NAMALWA (cell line): ENCODE measurements around the gene GPT2.
A peak's percentile ranks its signal among the peaks of the same experiment; 100 is the strongest.

ENCODE experiments used
- DNase-seq: peaks from one replicate; pipeline ENCODE4 v3.0.0-alpha.2; 2015; ENCODE audit warnings: low spot score

The GPT2 gene

GRCh38 chr16:46972429-46973206 is 88.5 kb downstream of the GPT2 start:
- DNase-seq = peak; percentile 64

DNA sequence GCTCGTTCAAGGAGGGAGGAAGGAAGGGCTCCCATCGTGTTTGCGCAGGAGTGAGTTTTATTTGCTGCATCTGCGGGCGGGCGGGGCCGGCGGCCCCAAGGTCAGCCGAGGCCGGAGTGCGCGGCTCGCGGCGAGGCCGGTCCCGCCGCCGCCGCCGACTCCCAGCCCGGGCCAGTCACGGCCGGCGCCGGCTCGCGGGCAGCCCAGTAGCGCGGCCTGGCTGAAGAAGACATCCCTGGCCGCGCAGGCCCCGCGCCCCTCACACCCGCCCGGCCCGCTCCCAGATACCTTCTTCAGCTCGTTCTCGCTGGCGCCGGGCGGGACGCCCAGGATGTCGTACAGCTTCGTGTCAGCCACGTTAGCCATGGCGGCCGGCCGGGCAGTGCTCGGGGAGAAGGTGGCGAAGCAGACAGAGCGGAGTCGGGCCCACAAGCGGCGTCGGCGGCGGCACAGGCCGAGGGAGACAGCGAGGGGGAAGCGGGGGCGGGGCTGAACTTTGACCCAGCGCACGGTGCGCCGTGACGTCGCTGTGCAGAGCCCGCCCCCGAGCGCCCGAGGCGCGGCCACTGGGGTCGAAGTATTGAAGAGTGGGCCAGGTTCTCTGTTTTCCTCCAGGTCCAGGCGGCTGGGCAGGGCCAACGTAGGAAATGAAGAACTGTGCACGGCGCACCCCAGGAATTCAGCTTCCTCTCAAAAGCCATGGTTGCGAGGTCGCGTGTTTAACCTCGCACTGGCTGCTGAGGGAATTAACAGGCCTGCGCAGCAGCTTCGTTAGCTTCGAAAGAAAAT is 89.2 kb downstream of the GPT2 start, which contains the start of gene DNAJA2:
Gene DNAJA2, minus strand, starts transcription at position 468 of the 789 bp plus-strand sequence. Its CDS starts 102 bp downstream, at position 366.
- DNase-seq = peak; percentile 90

DNA sequence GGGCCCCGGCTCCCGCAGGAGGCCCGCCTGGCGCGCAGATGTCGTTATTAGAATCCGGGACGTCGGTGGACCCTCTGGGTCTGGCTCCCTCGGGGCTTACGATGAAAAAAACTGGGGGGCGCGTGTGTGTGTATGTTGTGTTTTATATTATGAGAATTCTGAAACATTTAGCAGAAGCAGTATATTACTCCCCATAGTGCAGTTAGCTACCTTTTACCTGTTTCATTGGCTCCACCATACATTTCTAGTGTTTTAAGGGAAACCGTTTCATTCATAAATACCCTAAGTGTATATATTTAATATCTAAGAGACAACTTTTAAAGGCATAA is 89.8 kb downstream of the GPT2 start:
- DNase-seq = no peak

DNA sequence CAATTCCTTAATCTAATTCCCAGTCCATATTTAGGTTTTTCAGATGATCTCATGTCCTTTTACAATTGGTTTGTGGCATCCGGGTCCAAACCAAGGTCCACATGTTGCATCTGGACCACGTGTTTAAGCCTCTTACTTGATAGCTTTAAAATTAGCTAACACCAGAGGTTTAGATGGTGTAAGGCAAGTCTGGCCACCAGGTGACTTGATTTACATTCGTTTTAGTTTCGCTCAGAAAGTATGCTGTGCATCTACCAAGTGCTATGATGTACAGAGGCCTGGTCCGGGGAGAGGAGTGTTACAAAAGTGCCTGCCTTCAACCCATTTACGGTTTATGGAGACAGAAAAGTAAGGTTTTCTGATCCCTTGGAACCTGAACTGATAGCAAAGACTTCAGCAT is 90.2 kb downstream of the GPT2 start:
- peak; percentile 85 for DNase-seq

DNA sequence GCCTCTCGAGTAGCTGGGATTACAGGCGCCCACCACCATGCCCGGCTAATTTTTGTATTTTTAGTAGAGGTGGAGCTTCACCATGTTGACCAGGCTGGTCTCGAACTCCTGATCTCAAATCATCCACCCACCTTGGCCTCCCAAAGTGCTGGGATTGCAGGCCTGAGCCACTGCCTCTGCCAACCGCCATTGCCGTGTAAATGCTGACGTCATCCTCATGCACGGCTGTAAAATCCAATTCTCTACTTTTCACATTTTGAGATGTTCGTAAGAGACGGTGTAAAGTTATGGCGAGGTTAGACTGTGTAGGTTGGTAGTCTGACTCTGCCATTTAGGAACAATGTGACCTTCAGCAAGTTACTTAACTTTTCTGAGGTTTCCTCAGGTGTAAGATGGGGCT is 91.0 kb downstream of the GPT2 start:
- no peak for DNase-seq

DNA sequence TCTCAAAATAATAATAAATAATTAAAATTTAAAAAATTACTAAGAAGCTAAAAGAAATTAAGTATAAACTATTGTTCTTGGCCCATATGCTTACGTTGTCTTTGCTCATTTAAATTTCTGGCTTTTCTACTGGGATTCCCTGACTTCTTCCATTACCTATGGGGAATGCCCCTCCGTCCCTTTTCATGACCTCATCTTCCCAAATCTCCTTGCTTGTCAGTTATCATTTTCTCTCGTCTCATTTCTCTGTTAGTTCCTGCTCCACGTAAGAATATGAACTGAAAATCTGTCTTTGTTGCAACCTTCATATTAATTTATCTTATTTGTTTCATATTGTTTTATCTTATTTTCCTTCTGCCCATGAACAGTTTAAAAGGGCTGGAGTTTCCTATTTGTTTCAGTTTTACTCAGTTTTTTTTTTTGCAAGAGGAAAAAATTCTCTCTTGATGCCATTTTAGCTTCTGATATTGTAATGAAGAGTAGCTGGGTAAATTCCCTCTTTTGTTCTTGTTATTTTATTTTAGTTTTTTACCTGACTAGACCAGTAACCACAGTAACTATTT is 91.8 kb downstream of the GPT2 start:
- DNase-seq = no peak

DNA sequence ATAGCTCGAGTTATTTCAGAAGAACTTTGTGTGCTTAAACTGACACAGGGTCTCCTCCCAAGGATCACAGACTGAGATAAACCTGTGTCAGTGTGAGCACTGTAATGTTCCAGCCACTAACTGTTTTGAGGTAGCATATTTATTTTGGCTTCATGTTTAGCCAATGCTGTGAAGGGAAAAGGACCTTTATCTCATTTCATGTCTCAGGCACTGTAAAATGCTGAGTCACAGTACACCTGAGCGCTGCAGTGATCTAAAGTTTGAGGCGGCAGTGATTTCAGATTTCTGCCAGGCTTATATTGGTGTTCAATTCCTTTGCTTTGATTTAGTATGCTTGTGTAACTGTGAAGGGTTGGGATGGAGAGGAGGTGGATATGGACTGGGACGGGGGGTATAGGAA is 92.4 kb downstream of the GPT2 start:
- DNase-seq = no peak
